Measurements from ENCODE around the gene TDRD9.
A peak's percentile ranks its signal among the peaks of the same experiment; 100 is the strongest.

Gene TDRD9

GRCh38 chr14:104092931-104093365, 164.7 kb downstream of the TDRD9 start:
- no peak for DNase-seq (ENCODE audit: low spot score)

GRCh38 chr14:104093366-104094055, 165.3 kb downstream of the TDRD9 start:
- DNase-seq (ENCODE audit: low spot score), result no peak

- no peak for DNase-seq (ENCODE audit: low spot score)
Observed at GRCh38 chr14:104094056-104094708, 165.9 kb downstream of the TDRD9 start.

- DNase-seq (ENCODE audit: low spot score), result peak; percentile 62
Observed at GRCh38 chr14:104094709-104095425, 166.6 kb downstream of the TDRD9 start.

- DNase-seq (ENCODE audit: low spot score), result no peak
Observed at GRCh38 chr14:104095426-104096310, 167.4 kb downstream of the TDRD9 start.

GRCh38 chr14:104096318-104096717, 168.1 kb downstream of the TDRD9 start:
- DNase-seq (ENCODE audit: low spot score), result no peak

- no peak for DNase-seq (ENCODE audit: low spot score)
Observed at GRCh38 chr14:104096751-104097700, 168.8 kb downstream of the TDRD9 start.

GRCh38 chr14:104098272-104099095, 170.2 kb downstream of the TDRD9 start:
- DNase-seq (ENCODE audit: low spot score), result no peak

- no peak for DNase-seq (ENCODE audit: low spot score)
Observed at GRCh38 chr14:104099096-104100041, 171.1 kb downstream of the TDRD9 start.

GRCh38 chr14:104100171-104101085, 172.2 kb downstream of the TDRD9 start:
- no peak for DNase-seq (ENCODE audit: low spot score)

- DNase-seq (ENCODE audit: low spot score), result no peak
Observed at GRCh38 chr14:104101086-104101621, 172.9 kb downstream of the TDRD9 start.

- no peak for DNase-seq (ENCODE audit: low spot score)
Observed at GRCh38 chr14:104101651-104102281, 173.5 kb downstream of the TDRD9 start.

Data from CD4-positive, alpha-beta T cell treated with Interleukin-15 for 4 hours (primary cell).